Caco-2 (cell line): ENCODE results near the gene MYBBP1A. TPM values are rescaled to one million over a fixed set of nuclear protein-coding genes. Genes with fewer than 3 reads are reported as not detected.

Experiments
- BruUV-seq: library from RNA; stranded (reverse); fragments of 400-500 nt; replicated peaks from 2 replicates; lab custom pipeline; 2021; lab: Mats Ljungman, UMichigan
- CTCF ChIA-PET: fragments of 300-600 bp; sonication (Branson Sonifier 250); formaldehyde crosslinking; loops from one replicate; lab custom pipeline; 2022; ENCODE audit warnings: antibody characterized with exemption; lab: Charles Lee
- POLR2A ChIA-PET: fragments of 300-600 bp; sonication (Branson Sonifier 250); formaldehyde crosslinking; loops from one replicate; lab custom pipeline; 2022; ENCODE audit warnings: antibody characterized with exemption; lab: Charles Lee
- DNase-seq, 2 experiments: peaks; one replicate each; pipeline versions ENCODE4 v3.0.0 to v3.0.0-alpha.2; 2020 to 2022
- H3K27me3 ChIP-seq: replicated peaks from 2 replicates; pipeline ENCODE4 v1.6.0; 2011; ENCODE audit warnings: low read length; ENCODE audit not compliant: control insufficient read depth, insufficient read depth
- H3K36me3 ChIP-seq: 2 replicates; pipeline ENCODE4 v1.5.1; 2011; ENCODE audit warnings: low read length; ENCODE audit not compliant: control insufficient read depth, insufficient read depth
- H3K4me1 ChIP-seq: fragments of 250-450 bp; sonication (Bioruptor Pico); 2 replicates; pipeline ENCODE4 v1.5.1; 2020; ENCODE audit warnings: mild to moderate bottlenecking
- H3K4me3 ChIP-seq: 2 replicates; pipeline ENCODE4 v1.5.1; 2011; ENCODE audit warnings: low read depth, mild to moderate bottlenecking, control low read depth, low read length
- H3K9me3 ChIP-seq: fragments of 250-450 bp; sonication (Bioruptor Pico); 2 replicates; pipeline ENCODE4 v1.5.1; 2020; ENCODE audit warnings: mild to moderate bottlenecking, moderate library complexity
- H3K27ac Mint-ChIP-seq: one replicate; pipeline ENCODE4 v1.8.0; 2022; ENCODE audit warnings: mixed read lengths; ENCODE audit not compliant: unreplicated experiment
- H3K27me3 Mint-ChIP-seq: one replicate; pipeline ENCODE4 v1.8.0; 2022; ENCODE audit warnings: mixed read lengths; ENCODE audit not compliant: insufficient read depth, unreplicated experiment
- H3K36me3 Mint-ChIP-seq: one replicate; pipeline ENCODE4 v1.8.0; 2022; ENCODE audit warnings: mild to moderate bottlenecking, mixed read lengths; ENCODE audit not compliant: insufficient read depth, unreplicated experiment
- H3K4me1 Mint-ChIP-seq: one replicate; pipeline ENCODE4 v1.8.0; 2022; ENCODE audit warnings: low read depth, mixed read lengths; ENCODE audit not compliant: unreplicated experiment
- H3K4me3 Mint-ChIP-seq: one replicate; pipeline ENCODE4 v1.8.0; 2022; ENCODE audit warnings: mild to moderate bottlenecking, moderate library complexity, mixed read lengths; ENCODE audit not compliant: unreplicated experiment
- H3K9me3 Mint-ChIP-seq: one replicate; pipeline ENCODE4 v1.8.0; 2022; ENCODE audit warnings: mixed read lengths; ENCODE audit not compliant: unreplicated experiment
- intact Hi-C: fragments of 100-400 bp; cut with micrococcal nuclease; formaldehyde crosslinking; loops from one replicate; pipeline ENCODE4 v1.10.0; 2022; ENCODE audit not compliant: unreplicated experiment
- total RNA-seq: library from RNA; stranded (reverse); gene quantifications from 2 replicates; pipeline ENCODE4 v1.2.3, GENCODE V29; 2022
- TF ChIP-seq, protein P1 (sequence below), 2 experiments: fragments of 200-600 bp in 1 of 2; IDR thresholded peaks; 1 replicate in 1 of 2; 2 replicates in 1 of 2; pipeline versions ENCODE4 v1.5.1 to v1.8.0; 2011 to 2022; ENCODE audit warnings: antibody characterized with exemption in 1 of 2, control low read depth in 1 of 2, inconsistent platforms in 1 of 2, low read depth in 1 of 2, low read length in 1 of 2, mild to moderate bottlenecking in 1 of 2, moderate library complexity in 1 of 2; ENCODE audit not compliant: insufficient read depth in 1 of 2, severe bottlenecking in 1 of 2, unreplicated experiment in 1 of 2

Gene MYBBP1A
- total RNA-seq, 1 experiment from 2014 or later: 44.5 TPM

DNA sequence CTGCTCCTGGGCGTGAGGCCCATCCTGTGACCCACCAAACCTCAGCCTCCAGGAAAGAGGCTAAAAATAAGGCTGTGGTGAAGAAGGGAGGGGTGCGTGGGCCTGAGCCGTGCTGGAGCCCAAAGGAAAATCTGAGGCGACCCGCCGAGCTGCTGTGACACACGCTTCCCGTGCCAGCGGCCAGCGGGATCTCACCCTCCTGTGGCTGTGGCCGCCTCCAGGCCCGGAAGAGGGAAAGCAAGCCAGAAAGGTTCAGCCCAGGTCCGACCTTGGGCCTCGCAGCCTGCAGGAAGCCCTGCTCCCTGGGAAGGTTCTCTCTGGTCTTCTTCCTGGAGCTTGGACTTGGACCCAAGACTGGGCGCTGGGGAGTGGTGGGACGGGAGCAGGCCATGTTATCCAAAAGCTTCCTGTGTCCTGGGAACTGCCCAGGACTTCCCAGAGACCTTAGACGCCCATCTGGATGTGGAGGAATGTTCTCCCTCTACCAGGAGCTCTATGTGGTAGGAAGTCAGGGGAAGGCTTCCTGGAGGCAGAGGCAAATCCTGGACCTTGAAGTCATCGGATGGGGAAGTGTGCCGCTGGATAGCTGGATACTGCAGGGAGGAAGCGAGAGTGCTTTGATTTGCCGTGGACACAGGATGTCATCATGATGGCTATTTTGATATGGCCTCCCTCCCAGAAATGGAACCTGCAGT lies 45.1 kb downstream of the MYBBP1A start:
- H3K9me3 Mint-ChIP-seq: no peaks in the 10 kb centered on the region
- CTCF ChIA-PET: no interaction called here
- no peak overlapping the region for H3K4me3 ChIP-seq
- H3K9me3 ChIP-seq: no peaks in the 10 kb centered on the region
- H3K4me3 Mint-ChIP-seq: no peak overlapping the region
- no TSS peak for BruUV-seq
- H3K36me3 ChIP-seq: no peaks in the 10 kb centered on the region
- no peaks in the 10 kb centered on the region for H3K27me3 ChIP-seq
- intact Hi-C loops: loop anchor here (10.0 kb wide), 1 partner anchor 55 kb away; no protein-coding TSS in a partner anchor
- H3K27ac Mint-ChIP-seq: no peak overlapping the region
- POLR2A ChIA-PET: no interaction called here
- H3K4me1 ChIP-seq: peaks cover 24% of the 10 kb centered on the region
- no peak for DNase-seq
- TF ChIP-seq, protein P1, sequence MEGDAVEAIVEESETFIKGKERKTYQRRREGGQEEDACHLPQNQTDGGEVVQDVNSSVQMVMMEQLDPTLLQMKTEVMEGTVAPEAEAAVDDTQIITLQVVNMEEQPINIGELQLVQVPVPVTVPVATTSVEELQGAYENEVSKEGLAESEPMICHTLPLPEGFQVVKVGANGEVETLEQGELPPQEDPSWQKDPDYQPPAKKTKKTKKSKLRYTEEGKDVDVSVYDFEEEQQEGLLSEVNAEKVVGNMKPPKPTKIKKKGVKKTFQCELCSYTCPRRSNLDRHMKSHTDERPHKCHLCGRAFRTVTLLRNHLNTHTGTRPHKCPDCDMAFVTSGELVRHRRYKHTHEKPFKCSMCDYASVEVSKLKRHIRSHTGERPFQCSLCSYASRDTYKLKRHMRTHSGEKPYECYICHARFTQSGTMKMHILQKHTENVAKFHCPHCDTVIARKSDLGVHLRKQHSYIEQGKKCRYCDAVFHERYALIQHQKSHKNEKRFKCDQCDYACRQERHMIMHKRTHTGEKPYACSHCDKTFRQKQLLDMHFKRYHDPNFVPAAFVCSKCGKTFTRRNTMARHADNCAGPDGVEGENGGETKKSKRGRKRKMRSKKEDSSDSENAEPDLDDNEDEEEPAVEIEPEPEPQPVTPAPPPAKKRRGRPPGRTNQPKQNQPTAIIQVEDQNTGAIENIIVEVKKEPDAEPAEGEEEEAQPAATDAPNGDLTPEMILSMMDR (IDR thresholded peaks at IDR 0.05; ENCODE audit: insufficient read depth in 1 of 2, low read depth in 1 of 2, low read length in 1 of 2, severe bottlenecking in 1 of 2, unreplicated experiment in 1 of 2): no peak
- H3K27me3 Mint-ChIP-seq: no peaks in the 10 kb centered on the region
- H3K4me1 Mint-ChIP-seq: peaks cover 8% of the 10 kb centered on the region
- H3K36me3 Mint-ChIP-seq: no peaks in the 10 kb centered on the region

DNA sequence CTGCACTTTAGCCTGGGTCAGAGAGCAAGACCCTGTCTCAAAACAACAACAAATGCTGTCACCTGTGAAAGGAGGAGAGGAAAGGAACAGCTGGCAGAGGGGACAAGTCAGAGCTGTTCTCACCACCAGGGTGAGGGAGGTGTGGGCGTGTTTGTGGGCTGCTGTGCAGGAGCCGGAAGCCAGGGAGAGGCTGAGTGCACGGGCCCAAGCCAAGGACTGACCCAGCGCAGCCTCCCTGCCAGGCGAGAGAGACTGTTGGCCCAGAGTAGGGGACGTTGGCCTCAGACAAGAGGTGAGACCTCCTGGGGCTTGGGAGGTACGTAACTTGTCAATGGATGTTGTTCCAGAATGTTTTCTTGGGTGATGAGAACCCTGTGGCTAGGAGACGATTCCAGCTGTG lies 45.8 kb downstream of the MYBBP1A start:
- Histone ChIP-seq H3K36me3 (no peaks in the 10 kb centered on the region), H3K27me3 (no peaks in the 10 kb centered on the region), H3K4me1 (peaks cover 17% of the 10 kb centered on the region), H3K4me3 (no peak overlapping the region), H3K9me3 (no peaks in the 10 kb centered on the region)
- ChIA-PET POLR2A (no interaction called here), CTCF (no interaction called here)
- TF ChIP-seq, protein P1 (IDR thresholded peaks at IDR 0.05; ENCODE audit: insufficient read depth in 1 of 2, low read depth in 1 of 2, low read length in 1 of 2, severe bottlenecking in 1 of 2, unreplicated experiment in 1 of 2): no peak
- no TSS peak for BruUV-seq
- Mint-ChIP-seq H3K4me3 (no peak overlapping the region), H3K27ac (no peak overlapping the region), H3K4me1 (peaks cover 4% of the 10 kb centered on the region), H3K9me3 (no peaks in the 10 kb centered on the region), H3K27me3 (no peaks in the 10 kb centered on the region), H3K36me3 (no peaks in the 10 kb centered on the region)
- intact Hi-C loops: no loop called here
- DNase-seq: no peak

DNA sequence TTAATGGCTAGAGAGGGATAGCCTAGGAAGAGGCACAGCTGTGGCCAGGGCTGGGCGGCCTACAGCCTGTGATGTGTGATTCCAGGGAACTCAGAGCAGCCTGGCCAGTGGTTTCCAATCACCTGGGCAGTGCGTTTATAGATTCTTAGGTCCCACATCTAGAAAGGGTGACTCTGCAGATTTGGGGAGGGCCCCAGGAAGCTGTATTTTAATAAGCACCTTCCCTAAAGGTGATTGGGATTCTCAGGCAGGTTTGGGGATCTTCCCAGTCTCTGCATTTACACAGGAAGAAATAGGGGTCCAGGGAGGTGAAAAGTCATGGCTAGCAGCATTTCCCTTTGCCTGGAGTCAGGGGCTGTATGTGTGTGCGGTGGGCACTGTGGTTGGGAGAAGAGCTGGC lies 47.0 kb downstream of the MYBBP1A start:
- ChIA-PET POLR2A (no interaction called here), CTCF (no interaction called here)
- Histone ChIP-seq H3K27me3 (no peaks in the 10 kb centered on the region), H3K4me1 (peaks cover 5% of the 10 kb centered on the region), H3K9me3 (no peaks in the 10 kb centered on the region), H3K36me3 (no peaks in the 10 kb centered on the region), H3K4me3 (no peak overlapping the region)
- Mint-ChIP-seq H3K36me3 (no peaks in the 10 kb centered on the region), H3K27me3 (no peaks in the 10 kb centered on the region), H3K27ac (no peak overlapping the region), H3K4me3 (no peak overlapping the region), H3K9me3 (no peaks in the 10 kb centered on the region), H3K4me1 (no peaks in the 10 kb centered on the region)
- no TSS peak for BruUV-seq
- TF ChIP-seq, protein P1 (IDR thresholded peaks at IDR 0.05; ENCODE audit: insufficient read depth in 1 of 2, low read depth in 1 of 2, low read length in 1 of 2, severe bottlenecking in 1 of 2, unreplicated experiment in 1 of 2): no peak
- intact Hi-C loops: no loop called here
- no peak for DNase-seq
